Right atrium auricular region (tissue), 2 donors: ENCODE measurements around the gene RAI14. TPM values are rescaled to one million over a fixed set of nuclear protein-coding genes. Genes with fewer than 3 reads are reported as not detected.

Experiments used
- DNase-seq: peaks from one replicate; pipeline ENCODE4 v3.0.0-alpha.2; 2019; ENCODE audit warnings: low spot score
- H3K27ac ChIP-seq, 2 donors: fragments of 200-600 bp; sonication (generic); 1 replicate in 1 of 2; 2 replicates in 1 of 2; pipeline ENCODE4 v1.5.1; 2016 to 2019
- H3K27me3 ChIP-seq, 2 donors: fragments of 200-600 bp; sonication (generic); one replicate each; pipeline versions ENCODE4 v1.5.1 to v1.6.0; 2017 to 2019
- H3K36me3 ChIP-seq: fragments of 200-600 bp; sonication (generic); one replicate; pipeline ENCODE4 v1.5.1; 2016
- H3K4me1 ChIP-seq, 2 donors: fragments of 200-600 bp; sonication (generic); one replicate each; pipeline versions ENCODE4 v1.5.1 to v1.6.0; 2017 to 2019
- H3K4me3 ChIP-seq, 2 donors: fragments of 200-600 bp; sonication (generic); 1 replicate in 1 of 2; 2 replicates in 1 of 2; pipeline ENCODE4 v1.5.1; 2017 to 2019; ENCODE audit warnings: mild to moderate bottlenecking in 1 of 2, moderate library complexity in 1 of 2
- H3K9me3 ChIP-seq, 2 donors: fragments of 200-600 bp; sonication (generic); one replicate each; pipeline ENCODE4 v1.5.1; 2019
- CTCF ChIP-seq, 2 donors: fragments of 200-600 bp; sonication (generic); IDR thresholded peaks; one replicate each; pipeline ENCODE4 v1.5.1; 2019; ENCODE audit warnings: antibody characterized with exemption in 2 of 2
- total RNA-seq, 2 donors: library from RNA; depleted of rRNA; stranded (reverse); fragments of >200 nt; gene quantifications; one replicate each; pipeline ENCODE4 v1.1.0, GENCODE V29; 2016

Gene RAI14
- total RNA-seq, 2 donors from 2014 or later: 14.0 to 21.3 TPM

DNA sequence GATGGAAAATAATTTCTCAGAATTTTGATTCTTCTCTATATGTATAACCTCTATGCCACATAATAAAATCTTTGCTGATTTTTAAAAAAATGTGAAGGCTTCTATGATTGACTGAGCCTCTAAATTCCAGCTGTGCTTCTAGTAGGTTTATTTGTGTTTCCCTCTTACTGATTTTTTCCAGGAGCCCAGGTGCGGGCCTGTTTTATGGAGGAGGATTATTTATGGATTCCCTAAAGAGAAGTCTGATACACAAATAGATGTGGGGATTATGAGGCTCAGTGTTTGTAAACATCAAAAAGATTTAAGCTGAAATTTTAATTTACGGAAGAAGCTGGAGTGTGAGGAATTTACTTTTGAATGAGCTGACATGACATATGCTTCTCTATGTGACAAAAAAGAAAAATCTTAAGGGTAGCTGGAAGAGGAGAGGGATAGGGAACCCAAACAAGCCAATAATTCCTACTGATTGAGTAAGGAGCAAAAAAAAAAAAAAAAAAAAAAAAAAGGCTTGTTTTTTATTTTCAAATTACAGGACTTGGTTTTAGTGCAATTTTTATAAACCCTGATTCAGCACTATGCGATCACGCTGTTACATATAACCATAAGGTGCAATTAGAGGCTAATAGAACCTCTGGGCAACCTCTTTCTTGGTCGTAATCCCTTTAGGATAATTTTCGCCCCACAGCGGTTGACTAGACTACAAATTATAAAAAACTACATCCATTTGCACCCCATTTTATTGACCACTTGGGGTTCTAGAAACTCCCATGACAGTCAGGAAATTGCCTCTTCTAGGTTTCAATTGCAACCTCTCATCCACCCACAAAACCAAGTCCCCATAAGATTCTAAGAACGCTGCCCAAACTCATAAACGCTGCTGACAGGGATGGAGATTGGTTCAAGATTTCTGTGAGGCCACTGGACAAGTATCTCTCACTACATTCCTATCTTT is 44.4 kb upstream of the RAI14 start:
- Histone ChIP-seq H3K4me3 (no peak overlapping the region), H3K36me3 (no peaks in the 10 kb centered on the region), H3K9me3 (no peaks in the 10 kb centered on the region), H3K4me1 (peaks cover 0 to 12% of the 10 kb centered on the region in 2 donors), H3K27me3 (no peaks in the 10 kb centered on the region), H3K27ac (no peak overlapping the region)
- TF ChIP-seq CTCF (IDR thresholded peaks at IDR 0.05): no peak
- no peak for DNase-seq

GRCh38 chr5:34616651-34617050 is 39.5 kb upstream of the RAI14 start:
- Histone ChIP-seq H3K27ac (no peak overlapping the region), H3K4me3 (no peak overlapping the region), H3K27me3 (no peaks in the 10 kb centered on the region), H3K36me3 (no peaks in the 10 kb centered on the region), H3K4me1 (no peaks in the 10 kb centered on the region), H3K9me3 (no peaks in the 10 kb centered on the region)
- TF ChIP-seq CTCF (IDR thresholded peaks at IDR 0.05): no peak
- DNase-seq: no peak

GRCh38 chr5:34618371-34619065 is 37.6 kb upstream of the RAI14 start:
- Histone ChIP-seq H3K4me3 (no peak overlapping the region), H3K27me3 (no peaks in the 10 kb centered on the region), H3K9me3 (no peaks in the 10 kb centered on the region), H3K36me3 (no peaks in the 10 kb centered on the region), H3K27ac (no peak overlapping the region), H3K4me1 (no peaks in the 10 kb centered on the region)
- TF ChIP-seq CTCF (IDR thresholded peaks at IDR 0.05): no peak
- no peak for DNase-seq

DNA sequence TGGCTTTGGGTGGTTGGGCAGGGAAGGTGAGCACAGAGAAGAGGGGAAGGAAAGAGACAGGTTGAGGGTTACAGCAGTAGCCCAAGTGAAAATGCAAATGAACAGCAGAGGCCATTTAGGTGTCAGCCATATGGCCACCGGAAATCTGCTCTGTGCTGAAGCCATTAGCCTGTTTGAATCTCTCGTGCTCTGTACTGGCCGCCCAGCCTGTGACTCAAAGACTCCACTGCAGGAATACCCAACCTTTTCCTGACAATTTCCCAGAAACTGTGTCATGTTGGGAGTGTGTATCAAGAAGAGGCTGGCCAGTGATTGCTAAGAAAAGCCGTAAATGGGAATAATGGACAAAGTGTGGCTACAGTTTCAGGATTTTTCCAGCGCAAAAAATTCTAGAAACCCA is 35.9 kb upstream of the RAI14 start:
- H3K27ac ChIP-seq: no peak overlapping the region
- no peak for DNase-seq
- H3K27me3 ChIP-seq: no peaks in the 10 kb centered on the region
- no peaks in the 10 kb centered on the region for H3K4me1 ChIP-seq
- H3K4me3 ChIP-seq: no peak overlapping the region
- no peaks in the 10 kb centered on the region for H3K36me3 ChIP-seq
- no peak for TF ChIP-seq CTCF (IDR thresholded peaks at IDR 0.05)
- no peaks in the 10 kb centered on the region for H3K9me3 ChIP-seq

GRCh38 chr5:34621277-34622097 is 34.6 kb upstream of the RAI14 start:
- Histone ChIP-seq H3K4me3 (no peak overlapping the region), H3K4me1 (no peaks in the 10 kb centered on the region), H3K27me3 (no peaks in the 10 kb centered on the region), H3K27ac (no peak overlapping the region), H3K9me3 (no peaks in the 10 kb centered on the region), H3K36me3 (no peaks in the 10 kb centered on the region)
- no peak for DNase-seq
- no peak for TF ChIP-seq CTCF (IDR thresholded peaks at IDR 0.05)
